ENCODE results near the gene TTC1. TPM values are rescaled to one million over a fixed set of nuclear protein-coding genes. Genes with fewer than 3 reads are reported as not detected.

Gene TTC1
- total RNA-seq, 4 donors from 2014 or later, result 23.7 to 69.6 (median 37.8) TPM

DNA sequence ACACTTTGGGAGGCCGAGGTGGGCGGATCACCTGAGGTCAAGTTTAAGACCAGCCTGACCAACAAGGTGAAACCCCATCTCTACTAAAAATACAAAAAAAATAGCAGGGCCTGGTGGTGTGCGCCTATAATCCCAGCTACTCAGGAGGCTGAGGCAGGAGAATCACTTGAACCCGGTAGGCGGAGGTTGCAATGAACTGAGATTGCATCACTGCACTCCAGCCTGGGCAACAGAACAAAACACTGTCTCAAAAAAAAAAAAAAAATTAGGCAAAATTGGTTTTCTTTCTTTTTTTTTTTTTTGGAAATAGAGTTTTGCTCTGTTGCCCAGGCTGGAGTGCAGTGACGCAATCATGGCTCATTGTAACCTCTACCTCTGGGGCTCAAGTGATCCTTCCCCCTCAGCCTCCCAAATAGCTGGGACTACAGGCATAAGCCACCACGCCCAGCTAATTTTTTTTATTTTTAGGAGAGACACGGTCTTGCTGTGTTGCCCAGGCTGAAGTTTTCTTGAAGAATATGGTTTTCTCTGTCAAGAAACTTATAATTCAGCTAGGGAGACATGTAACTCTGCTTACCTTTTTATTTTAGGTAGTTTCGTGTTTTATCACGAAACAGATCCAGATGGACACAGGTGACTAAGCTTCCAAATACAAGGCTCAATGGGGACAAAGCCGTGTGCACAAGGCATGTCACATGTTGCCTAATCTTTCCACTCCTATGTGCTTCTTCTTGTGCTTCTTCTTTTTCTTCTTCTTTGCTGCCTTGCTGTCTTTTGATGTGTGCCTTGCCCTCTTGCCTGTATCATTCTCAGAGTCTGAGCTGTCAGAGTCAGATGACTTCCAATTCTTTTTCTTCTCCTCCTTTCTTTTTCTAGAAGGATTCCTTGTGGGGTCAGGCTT lies 14.3 kb downstream of the TTC1 start:
- no peak for TF ChIP-seq CTCF (IDR thresholded peaks at IDR 0.05; ENCODE audit: low read depth)

GRCh38 chr5:160023908-160024630 lies 15.1 kb downstream of the TTC1 start:
- no peak for TF ChIP-seq CTCF (IDR thresholded peaks at IDR 0.05; ENCODE audit: low read depth)

DNA sequence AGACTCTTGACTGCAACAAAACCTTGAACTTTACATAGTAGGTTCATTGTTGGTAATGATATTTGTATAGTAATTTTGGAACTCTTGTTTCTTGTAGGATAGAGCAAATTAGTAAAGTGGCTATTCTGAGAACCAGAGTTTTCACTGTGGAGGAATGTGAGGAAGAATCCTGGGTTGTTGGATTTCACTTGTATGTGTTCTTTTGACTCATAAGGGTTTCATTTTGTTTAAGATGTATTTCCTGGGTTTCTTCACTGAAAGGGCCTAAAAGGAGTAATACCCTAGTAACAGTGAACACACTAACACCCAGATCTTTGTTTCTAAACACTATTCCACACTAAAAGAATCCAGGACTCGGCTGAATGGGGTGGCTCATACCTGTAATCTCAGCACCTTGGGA lies 20.1 kb downstream of the TTC1 start:
- TF ChIP-seq CTCF (IDR thresholded peaks at IDR 0.05; ENCODE audit: low read depth), result no peak

DNA sequence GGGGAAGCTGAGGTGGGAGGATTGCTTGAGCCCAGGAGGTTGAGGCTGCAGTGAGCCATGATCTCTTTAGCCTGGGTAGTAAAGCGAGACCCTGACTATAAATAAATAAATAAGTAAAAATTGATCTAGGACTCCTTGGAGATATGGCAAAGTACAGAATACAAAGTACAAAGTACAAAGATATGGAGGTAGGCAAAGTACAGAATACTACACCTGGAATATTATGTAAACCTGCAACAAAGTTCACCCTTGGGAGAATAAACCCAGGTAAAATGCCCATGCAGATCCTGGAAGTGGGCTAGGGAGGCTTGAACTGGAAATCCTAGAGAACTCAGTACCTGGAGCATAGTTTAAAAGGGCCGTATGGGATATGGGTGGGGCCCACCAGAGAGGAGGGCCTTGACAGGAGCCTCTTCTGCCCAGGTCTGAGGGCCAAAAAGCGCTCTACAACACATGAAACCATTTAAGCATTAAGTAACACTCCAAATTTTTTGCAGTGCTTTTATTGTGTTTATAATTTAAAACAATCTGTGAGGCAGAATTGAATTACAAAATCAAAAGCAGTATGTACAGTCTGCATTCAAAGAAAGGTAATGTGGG lies 20.7 kb downstream of the TTC1 start:
- TF ChIP-seq CTCF (IDR thresholded peaks at IDR 0.05; ENCODE audit: low read depth), result no peak

GRCh38 chr5:160030631-160031377 lies 21.9 kb downstream of the TTC1 start:
- TF ChIP-seq CTCF (IDR thresholded peaks at IDR 0.05; ENCODE audit: low read depth), result no peak

DNA sequence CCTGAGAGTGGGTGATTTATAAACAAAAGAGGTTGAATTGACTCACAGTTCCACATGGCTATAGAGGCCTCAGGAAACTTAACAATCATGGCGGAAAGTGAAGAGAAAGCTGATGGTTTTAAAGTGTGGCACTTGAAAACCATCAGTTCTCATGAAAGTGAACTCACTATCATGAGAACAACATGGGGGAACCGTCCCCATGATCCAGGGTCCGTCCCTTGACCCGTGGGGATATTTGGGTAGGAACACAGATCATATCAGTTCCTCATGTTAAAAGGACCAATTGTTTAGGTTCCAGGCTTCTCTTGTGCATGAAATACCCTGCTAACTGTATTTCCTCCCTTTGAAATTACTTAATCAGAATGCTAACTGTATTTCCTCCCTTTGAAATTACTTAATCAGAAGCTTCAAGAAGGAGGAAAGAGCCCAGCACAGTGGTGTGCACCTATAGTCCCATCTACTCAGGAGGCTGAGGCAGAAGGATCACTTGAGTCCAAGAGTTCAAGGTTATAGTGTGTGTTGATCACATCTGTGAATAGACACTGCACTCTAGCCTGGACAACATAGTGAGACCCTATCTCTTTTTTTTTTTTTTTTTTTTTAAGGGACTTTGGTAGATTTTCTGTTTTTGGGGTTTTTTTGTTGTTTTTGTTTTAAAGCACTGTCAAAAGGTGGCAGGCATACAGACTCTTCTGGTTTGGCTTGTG lies 24.8 kb downstream of the TTC1 start:
- TF ChIP-seq CTCF (IDR thresholded peaks at IDR 0.05; ENCODE audit: low read depth), result no peak

Measured in subcutaneous adipose tissue (tissue), 4 donors.